GM18907 (cell line): ENCODE data around the gene CNKSR3.

Source experiments
- ATAC-seq: cut with Tn5 transposase; IDR thresholded peaks from one replicate; pipeline ENCODE4 v1.9.1; 2021; ENCODE audit warnings: mild to moderate bottlenecking, moderate library complexity; ENCODE audit not compliant: unreplicated experiment

Gene CNKSR3

DNA sequence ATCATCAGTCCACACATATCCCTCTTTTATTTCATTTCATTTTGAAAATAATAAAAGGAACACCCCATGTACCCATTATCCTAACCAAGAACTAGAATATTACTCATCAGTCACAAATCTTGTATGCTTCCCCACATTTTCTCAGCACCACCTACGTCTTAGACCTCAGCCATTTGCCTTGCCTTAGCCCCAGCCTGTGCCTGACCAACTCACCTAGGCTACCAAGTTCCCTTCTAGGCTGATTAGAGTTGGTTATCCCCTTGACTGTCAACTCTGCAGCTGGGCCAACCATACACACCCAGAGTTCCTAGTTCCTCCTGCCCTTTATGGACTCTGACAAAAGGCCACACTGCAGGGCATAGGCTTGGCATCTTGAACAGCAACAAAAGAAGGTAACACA, 120.5 kb downstream of the CNKSR3 start:
- ATAC-seq = no peak

DNA sequence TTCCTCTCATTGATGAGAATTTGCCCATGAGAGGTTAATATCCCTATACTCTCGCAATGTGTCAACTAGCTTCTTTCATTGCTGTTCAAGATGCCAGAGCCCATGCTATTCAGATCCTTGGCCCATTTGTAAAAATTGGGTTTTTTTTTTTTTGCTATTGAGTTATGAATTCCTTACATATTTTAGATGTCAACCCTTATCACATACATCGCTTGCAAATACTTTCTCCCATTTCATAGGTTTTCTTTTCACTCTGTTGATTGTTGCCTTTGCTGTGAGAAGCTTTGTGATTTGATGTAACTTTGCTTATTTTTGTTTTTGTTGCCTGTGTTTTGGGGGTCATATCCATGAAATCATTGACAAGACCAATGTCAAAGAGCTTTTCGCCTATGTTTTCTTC, 121.7 kb downstream of the CNKSR3 start:
- no peak for ATAC-seq

DNA sequence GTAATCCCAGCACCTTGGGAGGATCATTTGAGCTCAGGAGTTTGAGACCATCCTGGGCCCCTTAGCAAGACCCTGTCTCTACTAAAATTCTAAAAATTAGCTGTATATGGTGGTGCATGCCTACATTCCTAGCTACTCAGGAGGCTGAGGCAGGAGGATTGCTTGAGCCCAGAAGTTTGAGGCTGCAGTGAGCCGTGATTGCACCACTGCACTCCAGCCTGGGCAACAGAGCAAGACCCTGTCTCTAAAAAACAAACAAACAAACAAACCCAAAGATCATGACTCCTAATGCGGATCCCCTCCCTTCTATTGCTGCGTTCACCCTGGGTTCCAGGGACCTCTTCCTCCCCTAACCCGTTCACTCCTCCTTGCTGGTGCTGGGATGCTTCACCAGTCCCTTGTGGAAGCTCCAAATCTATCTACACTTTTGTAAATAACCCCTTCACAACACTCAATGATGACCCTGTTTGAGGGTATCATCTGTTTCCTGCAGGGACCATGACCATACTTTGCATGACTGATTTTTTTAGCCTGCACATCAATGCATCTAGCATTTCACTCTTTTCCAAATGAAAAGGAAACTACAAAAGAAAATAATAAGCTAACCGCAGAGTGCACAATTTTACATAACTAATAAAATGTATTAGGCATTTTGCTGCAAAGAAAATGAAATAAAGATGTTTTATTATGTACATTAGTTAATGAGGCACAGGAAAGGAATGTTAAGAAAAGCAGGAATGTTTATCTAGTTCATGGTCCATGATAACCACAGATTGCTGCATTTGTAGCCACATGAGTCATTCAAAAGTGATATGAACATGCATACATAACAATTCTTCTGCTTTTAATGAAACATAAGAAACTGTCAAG, 123.4 kb downstream of the CNKSR3 start:
- ATAC-seq = no peak

DNA sequence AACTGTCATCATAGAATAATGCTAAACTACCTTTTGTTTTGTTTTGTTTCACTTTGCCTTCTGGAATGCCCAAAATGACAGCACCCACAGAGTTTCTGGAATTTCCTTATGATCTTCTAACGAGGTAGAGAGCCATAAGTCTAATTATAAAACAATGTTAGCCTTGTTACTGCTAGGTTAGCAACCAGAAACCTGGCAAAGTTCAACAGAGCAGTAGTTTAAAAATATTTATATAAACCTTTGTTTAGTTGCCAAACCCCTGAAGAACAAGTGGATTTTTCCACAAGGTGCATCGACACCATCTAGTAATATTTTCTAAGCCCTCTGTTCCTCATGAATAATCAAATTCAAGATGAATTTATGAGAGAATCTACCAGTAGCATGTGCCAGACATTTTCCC, 126.3 kb downstream of the CNKSR3 start:
- no peak for ATAC-seq

- ATAC-seq = no peak
Observed at GRCh38 chr6:154383273-154383672, 127.2 kb downstream of the CNKSR3 start.

GRCh38 chr6:154382740-154383139, 127.7 kb downstream of the CNKSR3 start:
- ATAC-seq = no peak

GRCh38 chr6:154381548-154381947, 128.9 kb downstream of the CNKSR3 start:
- no peak for ATAC-seq

DNA sequence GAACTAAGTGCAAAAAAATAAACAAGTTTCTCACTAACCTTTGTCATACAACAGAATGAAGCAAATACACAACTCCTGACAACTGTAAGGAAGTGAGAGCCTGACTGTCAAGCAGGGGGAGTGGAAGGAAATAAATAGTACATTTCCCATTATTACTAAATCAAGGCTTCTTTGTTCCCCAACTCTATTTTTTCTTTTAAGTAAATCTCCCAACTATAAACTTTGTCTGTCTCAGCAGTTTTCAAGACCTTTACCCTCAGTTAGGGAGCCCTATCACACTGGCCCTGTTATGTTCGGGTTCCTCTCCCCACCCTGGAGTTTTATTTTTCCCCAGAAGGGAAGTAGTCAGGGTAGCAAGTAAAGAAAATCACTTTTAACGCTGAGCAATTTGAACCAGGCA, 129.7 kb downstream of the CNKSR3 start:
- ATAC-seq = no peak

DNA sequence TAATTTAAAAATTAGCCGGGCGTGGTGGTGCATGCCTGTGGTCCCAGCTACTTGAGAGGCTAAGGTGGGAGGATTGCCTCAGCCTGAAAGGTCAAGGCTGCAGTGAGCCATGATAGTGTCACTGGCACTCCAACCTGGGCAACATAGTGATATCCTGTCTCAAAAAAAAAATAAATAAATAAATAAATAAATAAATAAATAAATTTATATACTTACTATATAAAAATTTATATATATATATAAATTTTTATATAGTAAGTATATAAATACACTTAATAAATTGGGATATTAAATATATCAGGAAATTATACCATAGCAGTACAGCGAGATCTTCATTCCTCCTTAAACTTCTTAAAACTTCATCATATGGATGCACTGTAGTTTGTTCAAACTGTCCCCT, 130.9 kb downstream of the CNKSR3 start:
- no peak for ATAC-seq

DNA sequence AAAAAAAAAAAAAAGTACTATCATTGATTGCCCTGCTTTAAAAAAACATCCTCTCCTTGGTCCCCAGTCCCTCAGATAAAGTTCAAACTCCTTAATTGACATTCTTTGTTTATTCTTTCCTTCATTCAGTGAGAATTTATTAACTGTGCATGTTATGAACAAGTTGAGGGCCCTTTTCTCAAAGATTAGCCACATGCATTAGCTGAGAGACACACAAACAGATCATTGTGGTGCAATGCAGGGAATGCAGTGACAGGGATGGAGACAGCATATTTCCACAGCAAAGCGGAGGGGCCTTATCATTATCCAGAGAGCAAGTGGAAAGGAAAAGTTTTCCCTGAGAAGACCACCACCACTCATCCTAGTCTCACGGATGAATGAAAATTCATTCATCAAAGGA, 132.0 kb downstream of the CNKSR3 start:
- ATAC-seq = no peak

DNA sequence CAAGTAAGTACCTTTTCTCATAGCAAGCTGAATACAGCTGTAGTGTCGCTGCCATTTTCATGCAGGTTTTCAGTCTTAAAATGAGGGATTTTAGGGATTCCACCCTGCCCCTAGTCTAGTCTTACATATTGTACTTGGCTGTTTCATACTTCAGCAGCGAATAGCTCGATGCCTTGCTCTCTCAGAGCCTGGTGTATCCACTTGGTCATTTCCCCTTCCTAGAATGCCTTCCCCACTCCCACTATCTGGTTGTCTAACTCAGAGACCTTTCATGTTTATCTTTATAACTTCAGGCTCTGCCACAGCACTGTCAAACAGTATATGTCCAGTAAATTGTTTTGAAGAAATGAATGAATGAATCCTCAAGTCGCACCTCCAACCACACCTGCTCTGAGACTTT, 132.8 kb downstream of the CNKSR3 start:
- ATAC-seq = no peak

GRCh38 chr6:154373971-154374370, 136.5 kb downstream of the CNKSR3 start:
- ATAC-seq = no peak

DNA sequence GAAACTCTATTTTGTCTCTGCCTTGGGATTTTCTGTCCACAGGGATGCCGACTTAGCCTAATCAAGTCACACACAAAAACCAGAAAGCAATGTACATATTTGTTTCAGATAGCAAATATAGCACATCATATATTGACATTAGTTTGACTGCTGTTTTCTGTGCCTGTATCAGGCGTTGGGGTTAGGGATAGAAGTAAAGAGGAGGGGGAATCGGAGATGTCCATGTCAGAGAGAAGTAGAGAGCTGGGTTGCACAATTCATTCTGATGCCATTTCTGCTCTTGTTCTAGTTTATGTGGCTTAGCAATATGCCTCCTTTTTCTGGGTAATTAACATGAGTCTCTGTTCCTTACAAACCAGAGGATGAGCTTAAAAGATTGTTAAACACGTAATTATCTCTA, 139.2 kb downstream of the CNKSR3 start:
- ATAC-seq = no peak

DNA sequence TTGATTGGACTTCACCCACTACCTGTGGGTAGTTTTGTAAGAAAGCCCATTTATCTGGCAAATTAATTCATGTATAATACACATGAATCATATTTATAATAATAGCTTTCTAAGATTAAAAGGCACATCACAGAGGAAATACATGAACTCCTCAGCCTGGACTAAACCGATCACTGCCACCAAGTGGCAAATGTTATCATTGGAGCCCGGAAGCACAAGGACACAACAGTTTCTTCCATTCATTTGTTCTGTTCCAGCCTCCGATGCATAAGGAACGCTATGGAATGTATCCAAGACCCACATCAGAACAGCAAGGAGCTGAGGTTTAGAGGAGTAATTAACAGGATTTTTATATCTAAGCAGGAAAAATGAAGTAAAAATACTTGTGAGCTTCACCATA, 139.9 kb downstream of the CNKSR3 start:
- peak; percentile 88 for ATAC-seq

- ATAC-seq = no peak
Observed at GRCh38 chr6:154367839-154368695, 142.4 kb downstream of the CNKSR3 start.

DNA sequence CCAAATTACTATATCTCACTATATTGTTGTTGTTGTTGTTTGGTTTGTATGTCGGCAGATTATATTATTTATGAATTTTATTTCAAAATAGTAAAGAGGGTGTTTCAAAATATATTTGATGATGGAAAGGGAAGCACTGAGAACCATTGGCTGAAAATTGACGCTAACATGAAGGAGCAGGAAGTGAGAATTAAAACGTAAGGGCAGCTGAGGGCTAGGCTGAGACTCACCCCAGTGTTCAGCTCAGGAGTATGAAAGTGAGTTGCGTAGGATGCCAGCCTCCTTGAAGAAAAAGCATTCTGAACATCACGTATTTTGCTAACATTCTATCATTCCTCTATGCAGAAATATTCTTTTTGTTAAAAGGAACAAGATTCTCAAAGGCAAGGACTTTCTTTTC, 143.1 kb downstream of the CNKSR3 start:
- ATAC-seq = no peak

DNA sequence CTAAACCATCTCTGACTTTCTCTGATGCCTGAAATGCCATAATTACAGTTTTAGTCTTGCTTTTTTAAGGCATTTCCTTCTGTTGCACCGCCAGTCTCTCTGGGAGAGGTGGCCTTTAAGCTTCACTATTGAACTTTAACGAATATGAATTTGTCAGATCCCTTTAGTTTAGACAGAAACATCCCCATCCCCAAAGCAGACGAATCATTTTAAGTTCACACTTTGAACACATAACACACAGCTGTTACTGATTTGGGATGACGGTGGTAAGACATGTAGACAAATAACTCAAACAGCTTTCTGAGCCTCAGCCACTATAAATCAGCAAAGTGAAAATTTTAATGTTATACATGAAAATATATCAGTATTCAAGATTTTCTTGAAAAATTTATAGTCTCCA, 146.7 kb downstream of the CNKSR3 start:
- ATAC-seq = no peak

- ATAC-seq = no peak
Observed at GRCh38 chr6:154361476-154361875, 149.0 kb downstream of the CNKSR3 start.

- no peak for ATAC-seq
Observed at GRCh38 chr6:154360476-154360875, 150.0 kb downstream of the CNKSR3 start.

GRCh38 chr6:154359679-154360078, 150.8 kb downstream of the CNKSR3 start:
- no peak for ATAC-seq

- ATAC-seq = peak; percentile 53
Observed at GRCh38 chr6:154359161-154359574, 151.3 kb downstream of the CNKSR3 start.

GRCh38 chr6:154358019-154358545, 152.4 kb downstream of the CNKSR3 start:
- no peak for ATAC-seq
